ENCODE measurements around the gene KCNJ13.

DNA sequence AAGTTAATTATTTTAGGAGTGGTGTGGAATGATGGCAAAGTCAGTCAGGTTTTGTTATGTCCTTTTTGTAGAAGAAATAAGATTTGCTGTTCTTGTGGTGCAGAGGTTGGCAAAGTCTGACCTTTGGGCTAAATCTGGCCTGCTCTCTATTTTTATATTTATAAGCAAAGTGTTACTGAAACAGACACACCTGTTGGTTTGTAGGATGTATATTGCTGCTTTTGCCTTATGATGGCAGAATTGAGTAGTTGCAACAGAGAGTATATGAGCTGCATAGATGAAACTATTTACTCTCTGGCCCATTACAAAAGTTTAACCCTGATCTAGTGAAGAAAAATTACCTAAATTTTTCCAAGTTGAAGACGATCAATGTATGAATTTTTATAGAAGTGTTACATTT lies 34.1 kb upstream of the KCNJ13 start:
- TF ChIP-seq, protein P1, sequence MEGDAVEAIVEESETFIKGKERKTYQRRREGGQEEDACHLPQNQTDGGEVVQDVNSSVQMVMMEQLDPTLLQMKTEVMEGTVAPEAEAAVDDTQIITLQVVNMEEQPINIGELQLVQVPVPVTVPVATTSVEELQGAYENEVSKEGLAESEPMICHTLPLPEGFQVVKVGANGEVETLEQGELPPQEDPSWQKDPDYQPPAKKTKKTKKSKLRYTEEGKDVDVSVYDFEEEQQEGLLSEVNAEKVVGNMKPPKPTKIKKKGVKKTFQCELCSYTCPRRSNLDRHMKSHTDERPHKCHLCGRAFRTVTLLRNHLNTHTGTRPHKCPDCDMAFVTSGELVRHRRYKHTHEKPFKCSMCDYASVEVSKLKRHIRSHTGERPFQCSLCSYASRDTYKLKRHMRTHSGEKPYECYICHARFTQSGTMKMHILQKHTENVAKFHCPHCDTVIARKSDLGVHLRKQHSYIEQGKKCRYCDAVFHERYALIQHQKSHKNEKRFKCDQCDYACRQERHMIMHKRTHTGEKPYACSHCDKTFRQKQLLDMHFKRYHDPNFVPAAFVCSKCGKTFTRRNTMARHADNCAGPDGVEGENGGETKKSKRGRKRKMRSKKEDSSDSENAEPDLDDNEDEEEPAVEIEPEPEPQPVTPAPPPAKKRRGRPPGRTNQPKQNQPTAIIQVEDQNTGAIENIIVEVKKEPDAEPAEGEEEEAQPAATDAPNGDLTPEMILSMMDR (IDR thresholded peaks at IDR 0.05): no peak
- TF ChIP-seq POLR2A (IDR thresholded peaks at IDR 0.05): no peak
